Right atrium auricular region (tissue), 2 donors: Measurements from ENCODE around the gene UVSSA. TPM values are rescaled to one million over a fixed set of nuclear protein-coding genes. Genes with fewer than 3 reads are reported as not detected.

Experiments used
- DNase-seq: peaks from one replicate; pipeline ENCODE4 v3.0.0-alpha.2; 2019; ENCODE audit warnings: low spot score
- H3K27ac ChIP-seq, 2 donors: fragments of 200-600 bp; sonication (generic); 1 replicate in 1 of 2; 2 replicates in 1 of 2; pipeline ENCODE4 v1.5.1; 2016 to 2019
- H3K27me3 ChIP-seq, 2 donors: fragments of 200-600 bp; sonication (generic); one replicate each; pipeline versions ENCODE4 v1.5.1 to v1.6.0; 2017 to 2019
- H3K36me3 ChIP-seq: fragments of 200-600 bp; sonication (generic); one replicate; pipeline ENCODE4 v1.5.1; 2016
- H3K4me1 ChIP-seq, 2 donors: fragments of 200-600 bp; sonication (generic); one replicate each; pipeline versions ENCODE4 v1.5.1 to v1.6.0; 2017 to 2019
- H3K4me3 ChIP-seq, 2 donors: fragments of 200-600 bp; sonication (generic); 1 replicate in 1 of 2; 2 replicates in 1 of 2; pipeline ENCODE4 v1.5.1; 2017 to 2019; ENCODE audit warnings: mild to moderate bottlenecking in 1 of 2, moderate library complexity in 1 of 2
- H3K9me3 ChIP-seq, 2 donors: fragments of 200-600 bp; sonication (generic); one replicate each; pipeline ENCODE4 v1.5.1; 2019
- CTCF ChIP-seq, 2 donors: fragments of 200-600 bp; sonication (generic); IDR thresholded peaks; one replicate each; pipeline ENCODE4 v1.5.1; 2019; ENCODE audit warnings: antibody characterized with exemption in 2 of 2
- total RNA-seq, 2 donors: library from RNA; depleted of rRNA; stranded (reverse); fragments of >200 nt; gene quantifications; one replicate each; pipeline ENCODE4 v1.1.0, GENCODE V29; 2016

UVSSA gene
- total RNA-seq, 2 donors from 2014 or later, result 4.4 to 7.5 TPM

- H3K27me3 ChIP-seq, result no peaks in the 10 kb centered on the region
- no peak for TF ChIP-seq CTCF (IDR thresholded peaks at IDR 0.05)
- DNase-seq, result no peak
- H3K9me3 ChIP-seq, result no peaks in the 10 kb centered on the region
- no peak overlapping the region for H3K4me3 ChIP-seq
- no peak overlapping the region for H3K27ac ChIP-seq
- peaks cover 19% of the 10 kb centered on the region for H3K36me3 ChIP-seq
- no peaks in the 10 kb centered on the region for H3K4me1 ChIP-seq
Observed at GRCh38 chr4:1381944-1382541, 35.0 kb downstream of the UVSSA start.

- no peak for DNase-seq
- Histone ChIP-seq H3K27ac (no peak overlapping the region), H3K27me3 (no peaks in the 10 kb centered on the region), H3K36me3 (peaks cover 20% of the 10 kb centered on the region), H3K4me1 (no peaks in the 10 kb centered on the region), H3K4me3 (no peak overlapping the region), H3K9me3 (peaks cover 0 to under 1% of the 10 kb centered on the region in 2 donors)
- no peak for TF ChIP-seq CTCF (IDR thresholded peaks at IDR 0.05)
Observed at GRCh38 chr4:1382776-1383727, 36.0 kb downstream of the UVSSA start.

DNA sequence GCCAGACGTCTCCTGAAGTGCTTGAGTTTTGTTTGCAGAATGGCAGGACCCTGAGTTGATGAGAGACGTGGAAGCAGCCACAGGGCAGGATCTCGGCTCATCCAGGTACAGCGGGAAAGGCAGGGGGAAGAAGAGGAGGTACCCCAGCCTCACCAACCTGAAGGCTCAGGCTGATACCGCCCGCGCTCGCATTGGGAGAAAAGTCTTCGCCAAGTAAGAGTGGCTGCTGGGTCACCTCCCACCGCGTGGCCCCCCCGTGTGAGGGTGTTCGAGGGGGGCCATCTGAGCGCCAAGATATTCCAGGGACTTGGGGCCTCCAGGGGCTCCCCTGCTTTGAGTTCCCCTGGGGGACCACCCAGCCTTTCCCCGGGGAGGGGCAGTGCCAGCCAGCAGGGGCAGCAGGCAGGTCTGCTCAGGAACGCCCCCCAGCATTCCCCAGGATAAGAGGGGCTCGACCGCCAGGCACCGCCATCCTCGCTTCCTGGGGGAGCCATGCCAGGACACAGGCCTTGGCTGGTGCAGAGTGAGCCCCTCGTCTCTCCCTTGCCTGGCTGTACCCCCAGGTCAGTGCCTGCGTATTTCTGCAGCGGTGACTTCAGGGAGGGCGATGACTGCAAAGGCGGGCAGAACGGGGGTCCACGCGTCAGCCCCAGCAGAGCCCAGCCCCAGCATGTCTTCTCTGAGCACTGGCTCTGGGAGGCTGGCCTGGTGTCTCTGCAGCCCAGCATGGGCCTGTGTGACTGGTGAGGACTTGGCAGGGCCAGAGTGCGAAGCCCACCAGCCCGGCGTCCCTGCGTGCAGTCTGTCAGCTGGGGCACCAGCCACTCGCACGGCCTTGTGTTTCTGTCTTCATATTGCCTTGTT lies 37.0 kb downstream of the UVSSA start:
- Histone ChIP-seq H3K9me3 (peaks cover 0 to 8% of the 10 kb centered on the region in 2 donors), H3K4me3 (no peak overlapping the region), H3K27ac (no peak overlapping the region), H3K4me1 (no peaks in the 10 kb centered on the region), H3K27me3 (no peaks in the 10 kb centered on the region), H3K36me3 (peaks cover 20% of the 10 kb centered on the region)
- no peak for DNase-seq
- TF ChIP-seq CTCF (IDR thresholded peaks at IDR 0.05), result no peak

DNA sequence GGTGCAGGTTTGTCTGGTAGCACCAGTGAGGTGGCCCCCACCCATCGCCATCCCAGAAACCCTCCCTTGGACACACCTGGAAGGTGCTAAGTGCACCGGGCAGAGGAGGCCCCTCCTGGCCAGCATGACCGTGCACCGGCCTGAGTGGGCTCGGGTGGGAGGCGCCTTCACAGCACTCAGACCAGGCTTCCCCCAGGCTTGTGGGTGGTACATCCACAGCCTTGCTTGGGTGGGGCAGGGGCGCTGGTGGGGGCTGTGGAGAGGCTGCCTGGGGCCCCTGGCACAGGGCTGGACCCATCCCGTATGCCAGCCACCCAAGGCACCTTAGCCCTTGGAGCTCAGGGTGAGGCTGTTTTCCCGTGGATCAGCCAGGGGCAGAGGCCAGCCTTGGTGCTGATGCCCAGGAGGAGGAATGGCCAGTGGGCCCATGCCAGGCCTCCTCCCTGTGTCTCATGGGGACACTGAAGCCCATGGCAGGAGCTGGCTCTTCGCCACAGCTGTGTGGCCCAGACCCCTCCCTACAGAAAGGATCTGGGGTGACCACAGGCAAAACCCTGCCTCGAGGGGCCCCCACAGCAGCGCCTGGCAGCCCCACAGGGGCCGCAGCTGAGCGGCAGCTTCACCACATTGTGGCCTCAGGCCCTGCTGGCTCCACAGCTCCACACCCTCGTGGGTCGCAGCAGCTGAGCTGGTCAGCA lies 37.8 kb downstream of the UVSSA start:
- TF ChIP-seq CTCF (IDR thresholded peaks at IDR 0.05), result no peak
- Histone ChIP-seq H3K36me3 (peaks cover 20% of the 10 kb centered on the region), H3K9me3 (peaks cover 0 to 8% of the 10 kb centered on the region in 2 donors), H3K27me3 (no peaks in the 10 kb centered on the region), H3K4me1 (no peaks in the 10 kb centered on the region), H3K27ac (no peak overlapping the region), H3K4me3 (no peak overlapping the region)
- DNase-seq, result no peak
